ENCODE data around the gene KLRB1.
"Not testable (repeated sequence)": the region's sequence is repeated elsewhere in the genome, so short reads cannot be mapped to it uniquely, and the experiment has no call there.

DNA sequence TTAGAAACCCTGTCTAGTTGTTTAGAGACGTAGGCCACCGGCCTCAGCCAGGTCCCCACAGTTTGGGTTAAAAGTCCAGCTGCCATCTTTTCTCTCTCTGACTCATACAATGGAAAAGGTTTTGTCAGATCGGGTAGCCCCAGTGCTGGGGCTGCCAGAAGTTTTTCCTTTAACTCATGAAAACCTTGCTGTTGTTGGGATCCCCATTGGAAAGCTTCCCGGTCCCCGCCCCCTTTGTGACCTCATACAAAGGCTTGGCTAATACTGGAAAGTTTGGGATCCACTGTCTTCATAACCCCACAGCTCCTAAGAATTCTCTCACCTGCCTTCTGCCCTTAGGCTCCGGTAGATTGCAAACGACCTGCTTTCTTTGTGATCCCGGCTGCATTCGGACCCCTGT lies 40.6 kb downstream of the KLRB1 start:
- TF ChIP-seq EZH2 (IDR thresholded peaks at IDR 0.05; ENCODE audit: low read length): not testable (repeated sequence)
- TF ChIP-seq, protein P1, sequence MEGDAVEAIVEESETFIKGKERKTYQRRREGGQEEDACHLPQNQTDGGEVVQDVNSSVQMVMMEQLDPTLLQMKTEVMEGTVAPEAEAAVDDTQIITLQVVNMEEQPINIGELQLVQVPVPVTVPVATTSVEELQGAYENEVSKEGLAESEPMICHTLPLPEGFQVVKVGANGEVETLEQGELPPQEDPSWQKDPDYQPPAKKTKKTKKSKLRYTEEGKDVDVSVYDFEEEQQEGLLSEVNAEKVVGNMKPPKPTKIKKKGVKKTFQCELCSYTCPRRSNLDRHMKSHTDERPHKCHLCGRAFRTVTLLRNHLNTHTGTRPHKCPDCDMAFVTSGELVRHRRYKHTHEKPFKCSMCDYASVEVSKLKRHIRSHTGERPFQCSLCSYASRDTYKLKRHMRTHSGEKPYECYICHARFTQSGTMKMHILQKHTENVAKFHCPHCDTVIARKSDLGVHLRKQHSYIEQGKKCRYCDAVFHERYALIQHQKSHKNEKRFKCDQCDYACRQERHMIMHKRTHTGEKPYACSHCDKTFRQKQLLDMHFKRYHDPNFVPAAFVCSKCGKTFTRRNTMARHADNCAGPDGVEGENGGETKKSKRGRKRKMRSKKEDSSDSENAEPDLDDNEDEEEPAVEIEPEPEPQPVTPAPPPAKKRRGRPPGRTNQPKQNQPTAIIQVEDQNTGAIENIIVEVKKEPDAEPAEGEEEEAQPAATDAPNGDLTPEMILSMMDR (optimal IDR thresholded peaks at IDR 0.05 in 1 of 3, IDR thresholded peaks at IDR 0.05 in 1 of 3, conservative IDR thresholded peaks at IDR 0.05 in 1 of 3; ENCODE audit: extremely low read depth in 1 of 3, insufficient read depth in 2 of 3, low read length in 3 of 3): not testable (repeated sequence)
